ENCODE results near the gene LY6G5C. TPM values are rescaled to one million over a fixed set of nuclear protein-coding genes. Genes with fewer than 3 reads are reported as not detected.

The LY6G5C gene
- total RNA-seq, 1 donor from 2014 or later = 2.4 TPM

DNA sequence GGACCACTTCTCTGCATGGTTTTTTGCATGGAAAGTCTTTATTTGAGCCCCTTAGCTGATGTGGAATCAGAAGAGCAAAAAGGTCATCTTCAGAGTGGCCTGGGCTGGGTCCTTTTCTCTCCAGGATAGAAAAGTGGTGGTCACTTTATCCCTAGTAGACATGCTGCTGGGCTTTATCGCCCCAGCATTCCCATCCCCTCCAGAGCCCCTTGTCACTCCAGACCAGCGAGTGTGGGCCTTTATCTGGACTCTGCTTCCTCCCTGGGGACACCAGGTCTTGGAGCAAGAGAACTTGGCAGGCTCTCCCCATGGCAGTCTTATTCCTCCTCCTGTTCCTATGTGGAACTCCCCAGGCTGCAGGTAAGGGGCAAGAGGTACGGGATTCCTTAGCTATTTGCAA is 25.7 kb upstream of the LY6G5C start, which contains the start of gene LY6G6F:
Gene LY6G6F, plus strand, starts transcription at position 268 of the 400 bp plus-strand sequence. Its CDS starts 41 bp downstream, at position 309.
- Mint-ChIP-seq H3K4me1 (ENCODE audit: low read depth) (peaks cover 15% of the 10 kb centered on the region), H3K36me3 (ENCODE audit: low read depth) (no peaks in the 10 kb centered on the region), H3K9me3 (ENCODE audit: low read depth) (no peaks in the 10 kb centered on the region), H3K4me3 (ENCODE audit: unreplicated experiment) (no peak within 1 kb of the TSS), H3K27ac (ENCODE audit: unreplicated experiment) (no peak within 1 kb of the TSS), H3K27me3 (ENCODE audit: low read depth) (no peaks in the 10 kb centered on the region)
- TF ChIP-seq CTCF (IDR thresholded peaks at IDR 0.05) = no peak
- no peak for DNase-seq (ENCODE audit: low spot score)

GRCh38 chr6:31705931-31706330 is 25.1 kb upstream of the LY6G5C start:
- H3K4me3 Mint-ChIP-seq (ENCODE audit: unreplicated experiment) = no peak overlapping the region
- H3K27ac Mint-ChIP-seq (ENCODE audit: unreplicated experiment) = no peak overlapping the region
- no peaks in the 10 kb centered on the region for H3K9me3 Mint-ChIP-seq (ENCODE audit: low read depth)
- no peak for DNase-seq (ENCODE audit: low spot score)
- no peak for TF ChIP-seq CTCF (IDR thresholded peaks at IDR 0.05)
- H3K4me1 Mint-ChIP-seq (ENCODE audit: low read depth) = peaks cover 22% of the 10 kb centered on the region
- no peaks in the 10 kb centered on the region for H3K27me3 Mint-ChIP-seq (ENCODE audit: low read depth)
- no peaks in the 10 kb centered on the region for H3K36me3 Mint-ChIP-seq (ENCODE audit: low read depth)

DNA sequence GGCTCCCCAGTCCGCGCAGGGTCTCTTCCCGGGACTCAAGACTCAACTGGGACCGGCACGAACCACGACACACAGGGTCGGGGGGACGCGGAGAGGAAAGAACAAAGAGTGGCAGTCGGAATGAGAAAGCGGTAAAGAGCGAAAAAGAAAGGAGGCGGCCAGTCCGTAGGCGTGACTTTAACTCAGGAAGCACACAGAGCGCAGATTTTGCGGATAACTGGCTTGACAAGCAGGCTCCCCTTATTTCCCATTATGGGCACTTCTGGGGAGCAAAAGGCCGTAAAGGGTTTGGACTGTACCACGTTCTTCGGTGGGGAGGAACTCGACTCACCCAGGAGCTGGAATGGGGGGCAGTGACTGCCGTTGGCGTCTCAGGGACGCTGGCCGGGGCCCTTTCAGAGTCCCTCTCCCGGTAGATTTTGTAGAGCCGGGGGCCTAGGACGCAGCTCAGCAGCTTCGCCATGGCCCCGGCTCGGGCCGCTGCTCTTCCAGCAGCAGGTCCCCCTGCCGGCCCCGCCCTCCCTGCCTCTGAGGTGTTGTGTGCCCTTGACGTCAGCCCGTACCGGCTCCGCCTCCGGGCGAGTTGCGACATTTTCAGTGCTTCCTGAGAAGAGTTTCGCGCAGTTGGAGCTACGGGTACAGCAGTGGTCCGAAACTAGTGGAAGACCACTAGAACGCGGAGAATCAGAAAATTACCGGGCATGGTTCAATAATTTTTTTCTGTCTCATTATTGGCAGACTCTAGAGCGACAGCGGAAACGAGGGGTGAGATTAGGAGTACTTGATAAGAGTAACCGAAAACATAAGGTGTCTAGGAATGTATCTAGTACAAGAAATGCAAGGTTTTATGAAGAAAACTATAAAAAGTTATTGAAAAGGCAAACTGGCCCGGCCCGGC is 22.2 kb upstream of the LY6G5C start, which contains the start of gene ABHD16A:
Gene ABHD16A, minus strand, starts transcription at position 506 of the 898 bp plus-strand sequence. Its CDS starts 43 bp downstream, at position 463.
- peaks cover 26% of the 10 kb centered on the region for H3K4me1 Mint-ChIP-seq (ENCODE audit: low read depth)
- peak; percentile 32 for TF ChIP-seq CTCF (IDR thresholded peaks at IDR 0.05)
- H3K4me3 Mint-ChIP-seq (ENCODE audit: unreplicated experiment) = peak within 1 kb of the TSS; percentile 99

DNA sequence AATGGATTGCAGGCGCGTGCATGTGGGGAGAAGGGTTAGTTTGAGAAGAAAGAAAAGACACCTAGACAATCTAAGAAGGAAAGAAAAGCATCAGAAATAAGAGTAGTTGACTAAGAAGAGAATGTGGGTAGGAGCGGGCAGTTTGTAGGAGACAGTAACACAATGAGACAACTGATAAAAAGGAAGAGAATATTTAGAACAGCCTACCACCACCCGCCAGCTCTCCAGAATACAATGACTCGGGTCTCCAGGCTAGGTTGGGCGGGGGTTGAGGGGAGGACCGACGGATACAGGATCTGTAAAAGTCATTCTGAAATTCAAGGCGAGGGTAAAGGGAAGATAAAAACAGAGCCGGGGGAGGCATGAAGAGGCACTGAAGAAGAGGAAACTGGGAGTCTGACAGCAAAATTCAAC is 21.5 kb upstream of the LY6G5C start:
- Mint-ChIP-seq H3K4me3 (ENCODE audit: unreplicated experiment) (peak overlapping the region; percentile 99), H3K36me3 (ENCODE audit: low read depth) (peaks cover 2% of the 10 kb centered on the region), H3K27me3 (ENCODE audit: low read depth) (no peaks in the 10 kb centered on the region), H3K27ac (ENCODE audit: unreplicated experiment) (peak overlapping the region; percentile 98), H3K4me1 (ENCODE audit: low read depth) (peaks cover 26% of the 10 kb centered on the region), H3K9me3 (ENCODE audit: low read depth) (no peaks in the 10 kb centered on the region)
- no peak for DNase-seq (ENCODE audit: low spot score)
- no peak for TF ChIP-seq CTCF (IDR thresholded peaks at IDR 0.05)

More for the DNA sequence above, 22.2 kb upstream of the LY6G5C start, which contains the start of gene ABHD16A:
- peak; percentile 98 for DNase-seq (ENCODE audit: low spot score)
- Mint-ChIP-seq H3K9me3 (ENCODE audit: low read depth) (no peaks in the 10 kb centered on the region), H3K27me3 (ENCODE audit: low read depth) (no peaks in the 10 kb centered on the region), H3K27ac (ENCODE audit: unreplicated experiment) (peak within 1 kb of the TSS; percentile 98), H3K36me3 (ENCODE audit: low read depth) (no peaks in the 10 kb centered on the region)

DNA sequence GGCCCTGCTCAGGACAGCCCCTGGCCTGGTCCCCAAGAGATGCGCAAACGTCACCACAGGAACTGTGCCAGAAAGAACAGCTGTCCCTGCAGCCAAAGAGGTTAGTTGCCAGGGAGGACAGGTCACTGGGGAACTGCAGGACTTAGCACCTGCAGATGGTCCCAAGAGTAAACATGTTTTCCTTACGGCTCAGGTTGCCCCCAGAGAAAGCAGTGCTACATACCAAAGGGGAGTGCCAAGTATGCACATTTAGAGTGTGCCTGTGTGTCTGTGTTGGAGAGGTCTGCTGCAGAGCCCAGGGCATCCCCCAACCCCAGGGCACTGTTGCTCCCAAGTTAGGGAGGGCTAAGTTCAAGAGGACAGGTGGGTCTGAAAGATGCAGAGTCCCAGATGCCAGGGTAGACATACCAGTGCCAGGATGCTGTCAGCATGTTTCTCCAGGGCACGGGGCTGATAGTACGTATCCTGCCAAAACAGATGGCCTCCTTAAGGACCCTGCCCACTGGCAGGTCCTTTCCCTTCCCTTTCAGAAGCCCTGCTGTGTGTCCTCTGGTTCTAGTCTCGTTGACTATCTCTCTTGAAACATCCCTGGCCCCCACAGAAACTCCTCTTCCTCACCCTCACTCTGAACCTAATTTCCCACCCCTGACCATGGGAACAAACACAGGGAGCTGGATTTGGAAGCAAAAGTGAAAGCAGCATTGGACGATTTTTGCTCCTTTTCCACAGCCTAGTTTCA is 21.0 kb upstream of the LY6G5C start:
- Mint-ChIP-seq H3K4me3 (ENCODE audit: unreplicated experiment) (peak overlapping the region; percentile 99), H3K27ac (ENCODE audit: unreplicated experiment) (peak overlapping the region; percentile 98), H3K9me3 (ENCODE audit: low read depth) (no peaks in the 10 kb centered on the region), H3K27me3 (ENCODE audit: low read depth) (no peaks in the 10 kb centered on the region), H3K36me3 (ENCODE audit: low read depth) (peaks cover 2% of the 10 kb centered on the region), H3K4me1 (ENCODE audit: low read depth) (peaks cover 26% of the 10 kb centered on the region)
- no peak for TF ChIP-seq CTCF (IDR thresholded peaks at IDR 0.05)
- DNase-seq (ENCODE audit: low spot score) = no peak

All from chondrocyte (in vitro differentiated cells).